Stromal cell of bone marrow (primary cell): ENCODE measurements around the gene HHAT.

Experiments used
- DNase-seq: peaks from one replicate; pipeline ENCODE4 v3.0.0-alpha.2; 2012; ENCODE audit warnings: low read depth

HHAT gene

GRCh38 chr1:210685295-210685650, 356.6 kb downstream of the HHAT start:
- DNase-seq = no peak

- DNase-seq = no peak
These were observed 358.1 kb downstream of the HHAT start for GRCh38 chr1:210686841-210687240.

DNA sequence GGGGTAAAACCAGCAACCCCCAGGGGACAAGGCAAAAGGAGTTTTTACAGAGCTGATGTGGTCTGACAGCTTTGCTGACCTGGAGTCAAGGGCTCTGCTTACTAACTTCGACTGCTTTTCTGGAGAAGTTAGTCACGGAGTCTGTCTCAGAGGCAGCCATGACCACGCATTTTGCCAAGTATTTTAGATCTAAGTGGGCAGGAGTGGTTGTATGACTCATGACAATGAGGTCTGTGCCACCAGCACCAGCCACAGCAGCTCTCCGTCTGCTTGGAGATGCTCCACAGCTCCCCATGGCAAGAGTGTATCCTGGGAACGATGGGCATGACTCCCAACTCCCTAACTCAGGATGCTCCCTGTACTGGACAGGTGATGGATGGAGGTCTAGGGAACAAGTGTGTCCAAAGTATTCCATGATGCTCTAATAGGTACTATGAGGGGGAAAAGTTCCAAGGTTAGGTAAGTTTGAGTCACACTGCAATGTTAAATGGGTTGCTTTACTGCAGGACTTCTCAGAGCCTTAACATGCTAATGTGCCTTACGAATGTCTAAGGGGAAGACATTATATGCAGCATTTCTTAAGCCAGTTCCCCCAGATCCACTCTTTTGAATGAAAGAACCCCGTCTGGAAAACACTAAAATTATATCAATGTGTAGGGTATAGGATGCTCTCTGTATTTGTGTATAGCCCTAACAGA, 359.0 kb downstream of the HHAT start:
- DNase-seq = peak; percentile 77

- peak; percentile 33 for DNase-seq
These were observed 360.0 kb downstream of the HHAT start for GRCh38 chr1:210688512-210689234.

DNA sequence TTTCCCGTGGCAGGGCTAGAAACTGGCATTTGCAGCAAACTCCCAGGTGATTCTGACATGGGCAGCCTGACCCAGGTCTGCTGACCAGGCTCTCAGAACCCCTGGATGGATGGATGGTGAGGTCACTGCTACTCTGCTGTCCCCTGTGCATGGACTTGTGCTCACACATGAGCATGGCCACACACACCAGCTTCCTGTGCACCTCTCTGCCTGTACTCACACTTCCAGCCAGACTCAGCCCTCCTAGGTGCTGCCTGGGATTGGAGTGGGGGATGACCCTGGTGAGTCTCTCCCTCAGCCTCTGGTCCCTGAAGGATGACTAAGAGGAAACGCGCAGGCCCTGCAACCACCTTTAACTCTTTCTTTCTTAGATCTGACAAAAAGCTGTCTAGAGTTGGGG, 361.1 kb downstream of the HHAT start:
- no peak for DNase-seq

DNA sequence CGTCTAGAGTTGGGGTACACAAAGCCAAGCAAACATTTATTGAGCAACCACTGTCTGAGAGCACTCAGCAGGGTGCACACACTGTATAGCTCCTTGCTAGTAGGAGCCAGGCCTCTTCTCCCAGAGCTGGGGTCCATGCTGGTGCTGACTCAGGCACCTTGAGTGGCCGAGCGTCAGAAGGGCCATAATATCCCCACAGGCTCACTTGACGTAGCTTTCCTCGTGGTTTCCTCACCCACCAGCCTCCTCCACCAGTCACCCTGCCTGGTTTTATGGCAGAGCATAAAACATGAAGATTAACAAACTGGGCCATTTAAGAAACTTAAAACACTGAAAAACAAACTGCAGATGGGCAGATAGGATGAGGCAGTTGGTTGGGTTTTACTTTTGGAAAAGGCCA, 361.5 kb downstream of the HHAT start:
- no peak for DNase-seq

- no peak for DNase-seq
These were observed 362.4 kb downstream of the HHAT start for GRCh38 chr1:210691039-210691610.

DNA sequence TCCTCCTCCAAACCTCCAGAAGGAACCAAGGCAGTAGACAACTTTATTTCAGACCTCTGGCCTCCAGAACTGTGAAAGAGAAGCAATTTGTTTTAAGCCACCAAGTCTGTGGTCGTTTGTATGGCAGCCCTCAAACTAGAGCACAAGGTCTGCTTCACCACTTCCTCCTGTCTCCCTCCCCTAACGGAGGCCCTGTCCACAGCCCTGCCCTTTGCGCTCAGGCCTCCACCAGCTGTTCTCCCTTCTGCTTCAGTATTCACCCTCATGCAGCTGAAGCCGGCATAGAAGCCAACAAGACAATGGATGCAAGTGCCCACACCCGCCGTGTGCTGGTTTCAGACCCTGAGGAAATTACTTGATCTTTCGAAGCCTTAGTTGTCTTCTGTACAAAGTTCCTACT, 364.1 kb downstream of the HHAT start:
- DNase-seq = no peak

GRCh38 chr1:210695026-210695425, 366.3 kb downstream of the HHAT start:
- DNase-seq = peak; percentile 23

DNA sequence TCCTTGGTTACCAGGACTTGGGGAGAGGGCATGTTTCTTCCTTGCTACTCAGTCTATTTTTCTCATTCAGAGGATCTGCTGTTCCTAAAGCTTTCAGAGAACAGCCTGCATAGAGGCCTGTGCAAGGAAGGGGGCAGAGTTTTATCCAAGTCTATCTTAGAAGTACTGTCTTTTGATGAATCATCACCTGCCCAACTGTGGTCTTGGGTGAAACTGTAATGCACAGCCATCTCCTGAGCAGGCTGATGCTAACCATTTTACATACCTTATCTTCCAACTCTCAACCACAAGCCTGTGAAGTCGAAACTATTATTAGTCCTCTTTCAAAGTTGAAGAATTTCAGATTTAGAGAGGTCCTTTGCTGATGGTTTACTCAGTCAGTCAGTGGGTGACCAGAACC, 368.0 kb downstream of the HHAT start:
- no peak for DNase-seq

DNA sequence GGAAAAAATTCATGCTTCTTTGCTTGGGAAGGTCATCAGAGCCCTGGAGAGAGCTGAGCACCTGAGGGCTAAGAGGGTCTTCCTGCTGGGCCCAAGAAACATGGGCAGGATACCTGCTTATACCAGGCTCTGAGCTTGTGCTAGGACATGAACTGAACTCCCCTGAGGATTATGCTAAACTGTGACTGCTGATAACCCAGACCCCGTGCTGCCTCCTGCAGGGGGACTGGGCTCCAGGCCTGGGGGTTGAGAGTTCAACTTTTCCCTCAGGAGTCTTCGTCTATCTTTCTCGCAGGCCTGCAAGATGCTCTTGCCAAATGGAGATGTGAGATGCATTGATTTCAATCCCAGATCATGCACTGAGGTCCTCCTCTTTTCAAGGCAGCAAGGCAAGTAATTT, 368.5 kb downstream of the HHAT start:
- no peak for DNase-seq

GRCh38 chr1:210698661-210699060, 370.0 kb downstream of the HHAT start:
- DNase-seq = no peak

- DNase-seq = no peak
These were observed 371.4 kb downstream of the HHAT start for GRCh38 chr1:210700083-210700482.

DNA sequence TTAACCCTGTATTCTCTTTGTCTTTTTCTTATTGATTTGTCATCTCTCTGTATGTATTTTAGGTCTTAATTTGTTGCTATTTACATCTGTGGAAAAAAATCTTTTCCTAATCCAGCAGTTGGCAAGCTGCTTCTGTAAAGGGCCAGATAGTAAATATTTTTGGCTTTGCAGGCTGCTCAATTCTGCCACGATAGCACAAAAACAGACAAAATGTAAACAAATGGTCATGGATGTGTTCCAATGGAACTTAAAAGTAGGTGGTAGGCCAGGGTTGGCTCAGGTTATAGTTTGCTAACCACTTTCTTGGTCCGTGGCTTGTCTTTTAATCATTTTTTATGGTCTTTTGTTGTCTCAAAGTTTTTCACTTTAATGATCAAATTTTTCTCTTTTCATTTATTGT, 371.8 kb downstream of the HHAT start:
- no peak for DNase-seq

DNA sequence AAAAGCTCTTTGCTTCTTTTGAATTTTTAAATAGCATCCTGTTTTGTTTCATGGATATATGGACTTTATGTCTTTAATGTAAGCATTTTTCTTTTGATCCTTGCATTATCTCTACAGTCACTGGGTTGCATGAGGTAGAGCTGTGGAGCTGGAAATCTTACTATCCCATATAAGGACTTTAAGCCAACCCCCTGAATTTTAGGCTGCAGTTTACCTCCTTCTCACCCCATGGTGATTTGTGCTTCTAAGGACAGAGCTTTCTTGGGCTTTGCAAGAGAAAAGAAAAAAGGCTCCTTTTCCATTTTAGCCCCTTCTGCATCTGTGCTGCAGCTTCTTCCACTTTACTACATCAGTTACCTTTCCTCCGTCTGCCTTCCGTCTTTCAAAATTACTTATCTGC, 373.8 kb downstream of the HHAT start:
- DNase-seq = no peak

GRCh38 chr1:210703593-210703992, 374.9 kb downstream of the HHAT start:
- no peak for DNase-seq

- DNase-seq = no peak
These were observed 376.4 kb downstream of the HHAT start for GRCh38 chr1:210705086-210705485.

DNA sequence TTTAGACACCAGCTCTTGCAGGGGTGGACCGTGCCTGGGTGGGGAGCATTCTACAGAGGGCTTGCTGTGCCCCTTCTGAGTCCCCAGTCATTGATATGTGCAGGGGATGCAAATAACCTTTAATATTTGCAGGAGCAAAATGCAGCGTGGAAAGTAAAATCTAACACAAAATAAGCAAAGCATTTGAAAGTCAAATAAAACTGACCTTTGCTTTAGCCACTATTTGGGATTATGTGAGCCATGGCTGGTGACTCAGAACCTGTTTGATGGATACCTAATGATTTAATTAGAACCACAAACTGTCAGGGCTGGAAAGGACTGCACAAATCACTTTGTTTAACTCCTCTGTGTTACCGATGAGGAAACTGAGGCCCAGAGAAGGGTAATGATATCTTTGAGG, 377.5 kb downstream of the HHAT start:
- DNase-seq = no peak

DNA sequence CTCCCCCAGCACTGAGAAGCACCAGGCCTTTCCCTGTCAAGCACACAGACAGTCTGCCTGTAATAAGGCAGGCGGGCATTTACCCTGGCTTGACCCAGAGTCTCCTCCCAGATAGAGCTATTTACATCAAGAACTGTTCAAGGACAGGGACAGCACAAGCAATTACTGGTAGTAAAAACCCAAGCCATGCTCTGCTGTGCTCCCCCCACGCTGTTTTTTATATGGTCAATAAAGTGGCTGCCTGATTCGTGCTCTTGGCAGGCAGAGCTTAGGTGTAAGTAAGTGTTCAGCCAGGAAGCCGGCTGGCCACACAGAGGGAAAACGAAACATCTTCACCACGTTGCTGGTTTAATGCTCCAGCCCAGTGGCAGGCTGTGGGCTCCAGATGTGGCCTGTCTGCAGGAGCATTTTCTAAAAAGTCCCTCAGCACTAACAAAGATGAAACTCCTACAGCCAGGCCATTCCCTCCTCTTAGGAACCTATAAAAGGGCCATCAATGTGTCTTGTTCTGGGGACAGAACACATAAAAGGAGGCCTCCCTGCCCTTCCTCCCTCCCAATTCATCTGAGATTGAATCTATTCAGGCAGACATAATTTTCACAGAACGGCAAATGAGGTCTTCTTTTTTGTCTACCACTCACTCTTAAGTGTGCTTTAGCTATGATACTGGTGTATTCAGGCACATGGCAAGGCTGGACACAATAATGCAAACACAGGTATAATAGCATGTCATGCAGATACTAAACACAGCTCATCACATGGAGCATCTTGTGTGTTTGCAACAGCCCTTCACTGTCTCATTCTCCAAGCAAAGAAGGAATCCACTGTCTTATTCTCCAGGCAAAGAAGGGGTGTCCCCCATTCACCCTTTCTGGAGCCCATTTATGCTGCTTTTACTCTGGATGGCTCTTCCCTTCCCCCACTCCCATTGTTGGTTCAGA, 378.9 kb downstream of the HHAT start:
- DNase-seq = no peak

DNA sequence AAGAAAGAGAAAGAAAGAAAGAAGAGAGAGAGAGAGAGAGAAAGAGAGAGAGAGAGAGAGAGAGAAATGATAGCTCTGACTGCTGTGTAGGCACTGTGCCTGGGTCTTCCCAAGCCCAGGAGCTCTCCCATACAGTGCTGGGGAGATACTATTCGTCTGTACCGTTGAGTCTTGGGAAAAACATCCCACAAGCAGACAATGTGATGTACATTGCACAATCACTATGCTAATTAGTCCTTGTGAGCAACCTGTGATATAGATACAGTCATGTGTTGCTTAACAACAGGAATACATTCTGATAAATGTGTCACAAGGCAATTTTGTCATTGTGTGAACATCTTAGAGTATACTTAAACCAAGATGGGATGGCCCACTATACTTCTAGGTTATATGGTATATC, 381.0 kb downstream of the HHAT start:
- DNase-seq = no peak

DNA sequence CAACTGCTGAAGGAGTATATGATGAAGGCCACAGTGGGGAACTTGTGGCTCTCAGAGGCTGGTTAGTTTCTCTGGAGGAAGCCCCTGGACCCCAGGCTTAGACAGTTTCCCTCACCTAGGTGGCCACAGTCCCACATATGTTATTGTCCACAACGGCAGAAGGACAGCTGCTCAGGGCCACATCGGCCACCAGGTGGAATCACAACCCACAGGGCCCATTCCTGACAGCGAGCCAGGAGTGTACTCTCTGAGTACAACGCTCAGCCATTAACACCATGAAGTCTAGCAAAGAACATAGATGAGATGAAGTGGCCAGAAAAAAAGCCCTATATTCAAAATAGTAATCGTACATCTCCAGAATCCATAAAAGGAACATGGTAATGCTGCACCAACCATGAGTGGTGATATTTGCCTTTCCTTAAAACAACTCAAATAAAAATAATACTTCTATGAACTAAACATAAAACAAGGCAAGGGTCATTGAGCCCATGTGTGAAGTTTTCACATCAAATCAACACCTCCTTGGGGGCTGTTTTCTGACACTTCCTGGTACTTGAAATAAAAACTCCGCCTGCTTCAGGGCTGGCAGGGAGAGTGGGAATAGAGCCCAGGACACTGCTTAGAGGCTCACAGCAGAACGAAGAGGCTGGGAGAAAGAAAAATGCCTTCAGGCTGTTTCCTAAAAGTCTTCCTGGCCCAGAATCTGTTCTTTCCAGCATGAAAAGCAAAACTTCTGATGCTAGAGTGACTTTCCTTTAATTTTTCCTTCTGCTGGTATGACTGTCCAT, 383.3 kb downstream of the HHAT start:
- no peak for DNase-seq

- peak; percentile 3 for DNase-seq
These were observed 386.4 kb downstream of the HHAT start for GRCh38 chr1:210715072-210715471.
